ENCODE data around the gene PDE11A. TPM values are rescaled to one million over a fixed set of nuclear protein-coding genes. Genes with fewer than 3 reads are reported as not detected.

Gene PDE11A
- total and polyA plus RNA-seq, 2 of the 8 experiments (the other 6 are each of a cell fraction or from before 2014, with no cell fraction given) = 0.19 to 0.23 TPM

DNA sequence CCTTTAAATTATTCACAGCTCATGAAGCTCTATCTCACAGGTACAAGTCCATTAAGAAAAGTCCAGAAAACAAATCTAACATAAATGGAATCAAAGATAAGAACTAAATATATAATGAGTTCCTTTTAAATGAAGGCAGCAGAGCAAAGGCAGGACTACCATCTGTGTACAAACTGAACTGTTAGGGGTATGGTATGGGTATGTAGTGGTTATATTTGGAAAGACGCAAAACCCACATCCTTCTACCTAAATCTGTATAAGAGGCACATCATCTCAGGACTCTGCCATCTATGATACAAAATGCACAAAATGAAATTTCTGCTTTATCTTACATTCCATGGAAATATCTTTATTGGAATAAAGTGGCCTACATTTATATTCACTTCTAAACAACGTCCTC lies 59.9 kb downstream of the PDE11A start (continued):
- TF ChIP-seq, protein P1, sequence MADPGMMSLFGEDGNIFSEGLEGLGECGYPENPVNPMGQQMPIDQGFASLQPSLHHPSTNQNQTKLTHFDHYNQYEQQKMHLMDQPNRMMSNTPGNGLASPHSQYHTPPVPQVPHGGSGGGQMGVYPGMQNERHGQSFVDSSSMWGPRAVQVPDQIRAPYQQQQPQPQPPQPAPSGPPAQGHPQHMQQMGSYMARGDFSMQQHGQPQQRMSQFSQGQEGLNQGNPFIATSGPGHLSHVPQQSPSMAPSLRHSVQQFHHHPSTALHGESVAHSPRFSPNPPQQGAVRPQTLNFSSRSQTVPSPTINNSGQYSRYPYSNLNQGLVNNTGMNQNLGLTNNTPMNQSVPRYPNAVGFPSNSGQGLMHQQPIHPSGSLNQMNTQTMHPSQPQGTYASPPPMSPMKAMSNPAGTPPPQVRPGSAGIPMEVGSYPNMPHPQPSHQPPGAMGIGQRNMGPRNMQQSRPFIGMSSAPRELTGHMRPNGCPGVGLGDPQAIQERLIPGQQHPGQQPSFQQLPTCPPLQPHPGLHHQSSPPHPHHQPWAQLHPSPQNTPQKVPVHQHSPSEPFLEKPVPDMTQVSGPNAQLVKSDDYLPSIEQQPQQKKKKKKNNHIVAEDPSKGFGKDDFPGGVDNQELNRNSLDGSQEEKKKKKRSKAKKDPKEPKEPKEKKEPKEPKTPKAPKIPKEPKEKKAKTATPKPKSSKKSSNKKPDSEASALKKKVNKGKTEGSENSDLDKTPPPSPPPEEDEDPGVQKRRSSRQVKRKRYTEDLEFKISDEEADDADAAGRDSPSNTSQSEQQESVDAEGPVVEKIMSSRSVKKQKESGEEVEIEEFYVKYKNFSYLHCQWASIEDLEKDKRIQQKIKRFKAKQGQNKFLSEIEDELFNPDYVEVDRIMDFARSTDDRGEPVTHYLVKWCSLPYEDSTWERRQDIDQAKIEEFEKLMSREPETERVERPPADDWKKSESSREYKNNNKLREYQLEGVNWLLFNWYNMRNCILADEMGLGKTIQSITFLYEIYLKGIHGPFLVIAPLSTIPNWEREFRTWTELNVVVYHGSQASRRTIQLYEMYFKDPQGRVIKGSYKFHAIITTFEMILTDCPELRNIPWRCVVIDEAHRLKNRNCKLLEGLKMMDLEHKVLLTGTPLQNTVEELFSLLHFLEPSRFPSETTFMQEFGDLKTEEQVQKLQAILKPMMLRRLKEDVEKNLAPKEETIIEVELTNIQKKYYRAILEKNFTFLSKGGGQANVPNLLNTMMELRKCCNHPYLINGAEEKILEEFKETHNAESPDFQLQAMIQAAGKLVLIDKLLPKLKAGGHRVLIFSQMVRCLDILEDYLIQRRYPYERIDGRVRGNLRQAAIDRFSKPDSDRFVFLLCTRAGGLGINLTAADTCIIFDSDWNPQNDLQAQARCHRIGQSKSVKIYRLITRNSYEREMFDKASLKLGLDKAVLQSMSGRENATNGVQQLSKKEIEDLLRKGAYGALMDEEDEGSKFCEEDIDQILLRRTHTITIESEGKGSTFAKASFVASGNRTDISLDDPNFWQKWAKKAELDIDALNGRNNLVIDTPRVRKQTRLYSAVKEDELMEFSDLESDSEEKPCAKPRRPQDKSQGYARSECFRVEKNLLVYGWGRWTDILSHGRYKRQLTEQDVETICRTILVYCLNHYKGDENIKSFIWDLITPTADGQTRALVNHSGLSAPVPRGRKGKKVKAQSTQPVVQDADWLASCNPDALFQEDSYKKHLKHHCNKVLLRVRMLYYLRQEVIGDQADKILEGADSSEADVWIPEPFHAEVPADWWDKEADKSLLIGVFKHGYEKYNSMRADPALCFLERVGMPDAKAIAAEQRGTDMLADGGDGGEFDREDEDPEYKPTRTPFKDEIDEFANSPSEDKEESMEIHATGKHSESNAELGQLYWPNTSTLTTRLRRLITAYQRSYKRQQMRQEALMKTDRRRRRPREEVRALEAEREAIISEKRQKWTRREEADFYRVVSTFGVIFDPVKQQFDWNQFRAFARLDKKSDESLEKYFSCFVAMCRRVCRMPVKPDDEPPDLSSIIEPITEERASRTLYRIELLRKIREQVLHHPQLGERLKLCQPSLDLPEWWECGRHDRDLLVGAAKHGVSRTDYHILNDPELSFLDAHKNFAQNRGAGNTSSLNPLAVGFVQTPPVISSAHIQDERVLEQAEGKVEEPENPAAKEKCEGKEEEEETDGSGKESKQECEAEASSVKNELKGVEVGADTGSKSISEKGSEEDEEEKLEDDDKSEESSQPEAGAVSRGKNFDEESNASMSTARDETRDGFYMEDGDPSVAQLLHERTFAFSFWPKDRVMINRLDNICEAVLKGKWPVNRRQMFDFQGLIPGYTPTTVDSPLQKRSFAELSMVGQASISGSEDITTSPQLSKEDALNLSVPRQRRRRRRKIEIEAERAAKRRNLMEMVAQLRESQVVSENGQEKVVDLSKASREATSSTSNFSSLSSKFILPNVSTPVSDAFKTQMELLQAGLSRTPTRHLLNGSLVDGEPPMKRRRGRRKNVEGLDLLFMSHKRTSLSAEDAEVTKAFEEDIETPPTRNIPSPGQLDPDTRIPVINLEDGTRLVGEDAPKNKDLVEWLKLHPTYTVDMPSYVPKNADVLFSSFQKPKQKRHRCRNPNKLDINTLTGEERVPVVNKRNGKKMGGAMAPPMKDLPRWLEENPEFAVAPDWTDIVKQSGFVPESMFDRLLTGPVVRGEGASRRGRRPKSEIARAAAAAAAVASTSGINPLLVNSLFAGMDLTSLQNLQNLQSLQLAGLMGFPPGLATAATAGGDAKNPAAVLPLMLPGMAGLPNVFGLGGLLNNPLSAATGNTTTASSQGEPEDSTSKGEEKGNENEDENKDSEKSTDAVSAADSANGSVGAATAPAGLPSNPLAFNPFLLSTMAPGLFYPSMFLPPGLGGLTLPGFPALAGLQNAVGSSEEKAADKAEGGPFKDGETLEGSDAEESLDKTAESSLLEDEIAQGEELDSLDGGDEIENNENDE (IDR thresholded peaks at IDR 0.05; ENCODE audit: insufficient replicate concordance, low read length) = no peak
- TF ChIP-seq SIN3A (conservative IDR thresholded peaks at IDR 0.05 in 1 of 2, IDR thresholded peaks at IDR 0.05 in 1 of 2; ENCODE audit: low read depth in 1 of 2, low read length in 2 of 2) = no peak
- TF ChIP-seq, protein P2, sequence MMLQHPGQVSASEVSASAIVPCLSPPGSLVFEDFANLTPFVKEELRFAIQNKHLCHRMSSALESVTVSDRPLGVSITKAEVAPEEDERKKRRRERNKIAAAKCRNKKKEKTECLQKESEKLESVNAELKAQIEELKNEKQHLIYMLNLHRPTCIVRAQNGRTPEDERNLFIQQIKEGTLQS (IDR thresholded peaks at IDR 0.05; ENCODE audit: insufficient read depth, low read depth, low read length) = no peak
- no peak for TF ChIP-seq RAD21 (IDR thresholded peaks at IDR 0.05 in 1 of 2, conservative IDR thresholded peaks at IDR 0.05 in 1 of 2; ENCODE audit: low read depth in 2 of 2, low read length in 2 of 2)
- TF ChIP-seq CHD1 (IDR thresholded peaks at IDR 0.05; ENCODE audit: low read depth, low read length) = no peak
- TF ChIP-seq PHF8 (conservative IDR thresholded peaks at IDR 0.05; ENCODE audit: low read depth, low read length) = no peak
- no peak for TF ChIP-seq POLR2A (IDR thresholded peaks at IDR 0.05; ENCODE audit: control extremely low read depth in 1 of 2, low read depth in 2 of 2, low read length in 2 of 2)
- no peak for TF ChIP-seq SAP30 (IDR thresholded peaks at IDR 0.05; ENCODE audit: insufficient read depth, insufficient replicate concordance, low read length)
- TF ChIP-seq MAFK (IDR thresholded peaks at IDR 0.05; ENCODE audit: low read depth, low read length) = no peak
- TF ChIP-seq SIRT6 (IDR thresholded peaks at IDR 0.05; ENCODE audit: low read length) = no peak
- no peak for TF ChIP-seq JUND (IDR thresholded peaks at IDR 0.05; ENCODE audit: low read length)

All from H1 (cell line).